GM10248 (cell line): ENCODE results near the gene ALPK3.

ENCODE experiments used
- CTCF ChIA-PET: fragments of 300-600 bp; sonication (Branson Sonifier 250); formaldehyde crosslinking; extraction: SDS; loops from one replicate; lab custom pipeline; 2021; ENCODE audit warnings: antibody characterized with exemption; lab: Yijun Ruan, JAX
- POLR2A ChIA-PET: fragments of 350-650 bp; sonication (Branson Sonifier 250); formaldehyde crosslinking; extraction: SDS; loops from one replicate; lab custom pipeline; 2020; ENCODE audit warnings: antibody characterized with exemption; lab: Yijun Ruan, JAX
- DNase-seq: peaks from one replicate; pipeline ENCODE4 v3.0.0; 2012; ENCODE audit errors: extremely low spot score
- CTCF ChIP-seq: IDR thresholded peaks from 2 replicates; pipeline ENCODE4 v1.5.1; 2012; ENCODE audit warnings: mild to moderate bottlenecking, low read depth; ENCODE audit errors: extremely low read depth, missing control alignments, control extremely low read depth

ALPK3 gene

DNA sequence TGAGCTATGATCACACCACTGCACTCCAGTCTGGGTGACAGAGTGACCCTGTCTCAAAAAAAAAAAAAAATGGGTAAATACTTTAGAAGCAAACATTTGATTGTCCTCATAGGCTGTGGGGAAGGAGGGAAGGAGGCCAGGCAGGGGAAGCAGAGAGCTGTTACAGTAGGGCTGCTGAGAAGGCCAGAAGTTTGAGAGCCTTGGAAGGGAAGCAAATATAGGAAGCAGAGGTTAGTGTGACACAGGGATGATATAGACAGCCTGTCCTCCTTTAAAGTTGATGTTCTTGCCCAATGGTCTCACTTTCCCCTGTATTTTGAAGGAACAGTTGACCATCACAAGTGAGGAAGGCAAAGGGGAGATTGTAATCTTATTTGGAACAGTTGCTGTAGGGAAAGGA, 5.3 kb upstream of the ALPK3 start:
- ChIA-PET POLR2A (no interaction called here), CTCF (interaction anchor here (1.2 to 1.4 kb wide), 3 partner anchors 10 to 241 kb away, joined by 3 to 4 read pairs (median 3); no protein-coding TSS in a partner anchor)
- no peak for TF ChIP-seq CTCF
- no peak for DNase-seq

DNA sequence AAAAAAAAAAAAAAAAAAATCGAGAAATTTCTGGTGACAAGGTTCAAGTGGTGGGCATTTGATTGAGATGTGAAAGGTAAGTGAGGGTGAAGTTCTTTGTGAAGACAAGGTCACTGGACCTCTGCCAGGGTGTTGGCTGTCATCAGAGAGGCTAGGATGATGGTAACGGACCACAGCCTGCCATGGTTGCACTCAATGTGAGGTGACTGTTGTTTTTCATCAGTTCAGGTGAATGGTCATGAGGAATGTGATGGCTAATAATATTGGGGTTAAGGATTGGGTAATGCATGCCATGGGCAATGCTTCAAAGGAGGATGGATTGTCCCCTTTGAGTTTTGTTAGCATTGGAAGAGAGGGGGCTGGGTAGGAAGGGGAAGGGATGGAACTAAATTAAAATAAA, 4.3 kb upstream of the ALPK3 start:
- POLR2A ChIA-PET: no interaction called here
- CTCF ChIA-PET: interaction anchor here (1.2 kb wide), 1 partner anchor 9 kb away, joined by 3 read pairs; no protein-coding TSS in a partner anchor
- DNase-seq: no peak
- no peak for TF ChIP-seq CTCF

- POLR2A ChIA-PET: no interaction called here
- DNase-seq: no peak
- no peak for TF ChIP-seq CTCF
- CTCF ChIA-PET: interaction anchor here (1.0 kb wide), 1 partner anchor 9 kb away, joined by 3 read pairs; no protein-coding TSS in a partner anchor
These were observed 3.7 kb upstream of the ALPK3 start for GRCh38 chr15:84813435-84813834.

- DNase-seq: no peak
- CTCF ChIA-PET: interaction anchor here (1.0 kb wide), 1 partner anchor 9 kb away, joined by 3 read pairs; no protein-coding TSS in a partner anchor
- POLR2A ChIA-PET: no interaction called here
- no peak for TF ChIP-seq CTCF
These were observed 3.2 kb upstream of the ALPK3 start for GRCh38 chr15:84813931-84814330.

DNA sequence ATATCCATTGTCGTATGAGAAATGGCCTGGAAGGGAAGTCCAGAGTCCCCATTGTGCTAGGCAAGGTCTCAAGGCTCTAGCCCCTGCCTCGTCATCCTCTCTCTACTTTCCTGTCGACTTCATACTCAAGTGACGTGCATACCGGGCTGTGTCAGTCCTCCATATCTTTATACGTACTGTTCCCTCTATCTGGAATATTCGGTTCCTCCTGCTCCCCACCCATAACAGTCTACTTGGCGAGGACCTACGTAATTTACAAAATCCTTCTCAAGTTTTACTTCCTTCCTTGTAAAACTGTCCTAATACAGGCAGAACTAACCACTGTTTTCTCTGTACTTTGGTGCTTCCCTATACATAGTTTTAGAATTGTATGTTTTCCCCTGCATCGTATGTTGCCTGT, 2.2 kb upstream of the ALPK3 start:
- CTCF ChIA-PET: no interaction called here
- POLR2A ChIA-PET: no interaction called here
- no peak for DNase-seq
- no peak for TF ChIP-seq CTCF

DNA sequence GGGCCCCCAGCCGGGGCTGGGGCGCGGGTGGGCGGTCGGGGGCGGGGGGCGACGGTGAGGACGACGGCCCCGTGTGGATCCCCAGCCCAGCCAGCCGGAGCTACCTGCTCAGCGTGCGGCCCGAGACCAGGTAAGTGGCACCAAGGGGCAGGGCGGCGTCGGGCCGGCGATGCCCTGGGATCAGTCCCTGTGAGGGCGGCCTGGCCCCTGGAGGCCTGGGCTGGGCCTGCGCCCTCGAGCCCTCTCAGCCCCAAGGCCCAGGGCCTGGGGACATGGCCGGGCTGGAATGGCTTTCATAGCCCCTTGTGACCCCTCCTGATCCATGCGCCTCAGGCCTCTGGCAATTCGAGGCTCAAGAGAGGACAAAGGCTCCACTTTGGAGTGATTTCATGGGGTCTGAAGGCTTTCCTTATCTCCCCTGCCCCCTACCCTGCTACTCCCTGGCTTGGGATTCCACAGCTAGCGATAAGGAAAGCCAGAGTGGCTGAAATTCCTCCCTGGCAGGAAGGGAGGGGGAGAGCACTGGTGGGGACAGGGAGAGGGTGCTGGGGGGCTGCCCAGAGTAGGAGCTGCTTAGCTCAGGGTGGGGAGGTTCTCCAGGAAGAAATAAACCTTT, 418 bp downstream of the ALPK3 start:
- TF ChIP-seq CTCF: no peak
- no peak for DNase-seq
- POLR2A ChIA-PET: no interaction called here
- CTCF ChIA-PET: interaction anchor here (0.9 to 1.3 kb wide), 3 partner anchors 10 to 219 kb away, joined by 3 to 4 read pairs (median 4); no protein-coding TSS in a partner anchor
